Fibroblast of lung (primary cell): ENCODE results near the gene CNTN4. TPM values are rescaled to one million over a fixed set of nuclear protein-coding genes. Genes with fewer than 3 reads are reported as not detected.

Source experiments
- DNase-seq, 2 donors: peaks; one replicate each; pipeline versions ENCODE4 v3.0.0 to v3.0.0-alpha.2; 2010; ENCODE audit warnings: low read depth in 2 of 2
- H2AFZ ChIP-seq: 2 replicates; pipeline ENCODE4 v1.5.1; 2012; ENCODE audit warnings: low read length, control low read depth, inconsistent platforms
- H3K27ac ChIP-seq: 2 replicates; pipeline ENCODE4 v1.5.1; 2011; ENCODE audit warnings: low read length, control low read depth; ENCODE audit not compliant: insufficient read depth
- H3K27me3 ChIP-seq: 2 replicates; pipeline ENCODE4 v1.5.1; 2011; ENCODE audit warnings: mild to moderate bottlenecking, low read length; ENCODE audit not compliant: control insufficient read depth, insufficient read depth
- H3K36me3 ChIP-seq: 2 replicates; pipeline ENCODE4 v1.5.1; 2011; ENCODE audit warnings: low read length; ENCODE audit not compliant: control insufficient read depth, insufficient read depth
- H3K4me1 ChIP-seq: 2 replicates; pipeline ENCODE4 v1.5.1; 2011; ENCODE audit warnings: low read length; ENCODE audit not compliant: control insufficient read depth, insufficient read depth; ENCODE audit errors: extremely low read depth
- H3K4me2 ChIP-seq: 2 replicates; pipeline ENCODE4 v1.5.1; 2011; ENCODE audit warnings: low read length, control low read depth; ENCODE audit not compliant: insufficient read depth; ENCODE audit errors: extremely low read depth
- H3K4me3 ChIP-seq, 4 experiments: fragments of 200-600 bp in 1 of 4; sonication (generic) in 1 of 4; replicated peaks in 1 of 4; 2 replicates each; pipeline ENCODE4 v1.5.1; 2011 to 2016; ENCODE audit warnings: low read length in 4 of 4, low read depth in 3 of 4, mild to moderate bottlenecking in 3 of 4, control low read depth in 2 of 4, inconsistent platforms in 1 of 4, mixed read lengths in 1 of 4; ENCODE audit not compliant: insufficient read depth in 1 of 4; ENCODE audit errors: control extremely low read depth in 1 of 4
- H3K79me2 ChIP-seq: 2 replicates; pipeline ENCODE4 v1.5.1; 2012; ENCODE audit warnings: mild to moderate bottlenecking, low read length, inconsistent platforms; ENCODE audit not compliant: control insufficient read depth, insufficient read depth
- H3K9ac ChIP-seq: 2 replicates; pipeline ENCODE4 v1.5.1; 2011; ENCODE audit warnings: mild to moderate bottlenecking, low read length, control low read depth; ENCODE audit not compliant: insufficient read depth
- H3K9me3 ChIP-seq: 2 replicates; pipeline ENCODE4 v1.5.1; 2012; ENCODE audit warnings: low read depth, low read length; ENCODE audit not compliant: control insufficient read depth, insufficient read depth
- H4K20me1 ChIP-seq: 2 replicates; pipeline ENCODE4 v1.5.1; 2011; ENCODE audit warnings: low read length; ENCODE audit not compliant: control insufficient read depth, insufficient read depth; ENCODE audit errors: extremely low read depth
- CTCF ChIP-seq, 2 donors: IDR thresholded peaks in 1 of 2; conservative IDR thresholded peaks in 1 of 2; 1 replicate in 1 of 2; 2 replicates in 1 of 2; pipeline ENCODE4 v1.5.1; 2011 to 2012; ENCODE audit warnings: low read length in 2 of 2, control low read depth in 1 of 2, inconsistent platforms in 1 of 2, low read depth in 1 of 2, mild to moderate bottlenecking in 1 of 2
- EZH2 ChIP-seq: IDR thresholded peaks from 2 replicates; pipeline ENCODE4 v1.5.1; 2012; ENCODE audit warnings: low read length, control low read depth, mild to moderate bottlenecking; ENCODE audit errors: missing control alignments
- polyA plus RNA-seq, 2 donors: library from polyadenylated mRNA; depleted of rRNA in 1 of 2; stranded (reverse) in 1 of 2; unstranded in 1 of 2; fragments of >200 nt; gene quantifications; 2 replicates each; pipeline ENCODE4 v1.2.1, GENCODE V29; 2011 to 2012; ENCODE audit warnings: missing spikeins in 1 of 2
- total RNA-seq: library from RNA; depleted of rRNA; stranded (reverse); fragments of >200 nt; gene quantifications from 2 replicates; pipeline ENCODE4 v1.2.1, GENCODE V29; 2014

The CNTN4 gene
- total and polyA plus RNA-seq, 2 donors (not counting 1 experiment from before 2014, with no cell fraction given), result 0.17 to 0.69 TPM

- Histone ChIP-seq H3K27me3 (no peaks in the 10 kb centered on the region), H3K27ac (no peak overlapping the region), H3K4me3 (no peak overlapping the region), H3K9me3 (no peaks in the 10 kb centered on the region), H4K20me1 (no peaks in the 10 kb centered on the region), H2AFZ (no peak overlapping the region), H3K4me1 (no peaks in the 10 kb centered on the region), H3K9ac (no peak overlapping the region), H3K4me2 (no peak overlapping the region), H3K79me2 (no peaks in the 10 kb centered on the region), H3K36me3 (no peaks in the 10 kb centered on the region)
- TF ChIP-seq EZH2, result no peak
- no peak for TF ChIP-seq CTCF (conservative IDR thresholded peaks at IDR 0.05 in 1 of 2, IDR thresholded peaks at IDR 0.05 in 1 of 2; ENCODE audit: low read depth in 1 of 2, low read length in 2 of 2)
- DNase-seq, result no peak
These were observed 846.0 kb downstream of the CNTN4 start for GRCh38 chr3:2944628-2945027.

DNA sequence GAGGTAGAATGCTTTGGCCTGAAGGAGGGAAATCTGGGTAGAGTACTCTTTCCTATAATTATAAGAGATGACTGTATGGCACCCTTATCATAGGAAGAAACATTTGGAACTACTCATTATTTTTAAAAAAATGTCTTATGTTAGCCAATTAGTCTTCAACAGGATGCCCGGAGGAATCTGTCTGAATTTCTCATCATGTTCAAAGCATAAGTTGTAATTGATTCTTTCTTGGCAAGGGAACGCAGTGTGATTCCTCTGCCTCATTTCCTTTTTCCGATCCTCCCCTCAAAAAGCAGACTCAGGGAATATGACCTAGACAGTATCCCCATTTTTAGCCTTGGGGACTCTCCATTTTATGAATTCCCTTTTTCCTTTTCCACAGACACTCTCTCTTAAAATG is 846.5 kb downstream of the CNTN4 start:
- H3K27me3 ChIP-seq, result no peaks in the 10 kb centered on the region

DNA sequence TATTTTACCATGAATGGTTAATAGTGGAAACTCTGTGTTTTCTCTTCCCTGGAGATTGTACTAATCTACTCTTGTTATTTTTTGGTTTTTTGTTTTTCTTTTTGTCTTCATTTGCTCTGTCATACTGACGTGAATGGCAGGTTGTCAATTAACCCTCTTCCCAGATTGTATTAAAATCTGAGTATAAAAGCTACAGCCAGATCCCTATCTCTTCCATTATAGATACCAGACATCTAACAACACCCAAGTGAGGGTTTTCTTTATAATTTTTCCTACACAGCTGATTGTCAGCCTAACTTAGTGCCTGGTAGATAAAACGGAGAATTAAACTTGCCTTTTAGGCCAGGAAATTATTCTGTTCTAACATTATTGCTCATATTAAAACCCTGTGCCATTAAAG is 848.9 kb downstream of the CNTN4 start:
- no peak overlapping the region for H3K9ac ChIP-seq
- H3K79me2 ChIP-seq, result no peaks in the 10 kb centered on the region
- no peaks in the 10 kb centered on the region for H3K4me1 ChIP-seq
- TF ChIP-seq CTCF (conservative IDR thresholded peaks at IDR 0.05 in 1 of 2, IDR thresholded peaks at IDR 0.05 in 1 of 2; ENCODE audit: low read depth in 1 of 2, low read length in 2 of 2), result no peak
- TF ChIP-seq EZH2, result no peak
- H2AFZ ChIP-seq, result no peak overlapping the region
- H3K4me3 ChIP-seq, result no peak overlapping the region
- no peaks in the 10 kb centered on the region for H3K36me3 ChIP-seq
- H4K20me1 ChIP-seq, result no peaks in the 10 kb centered on the region
- no peaks in the 10 kb centered on the region for H3K9me3 ChIP-seq
- no peaks in the 10 kb centered on the region for H3K27me3 ChIP-seq
- no peak overlapping the region for H3K27ac ChIP-seq
- DNase-seq, result no peak
- no peak overlapping the region for H3K4me2 ChIP-seq

More for the DNA sequence above, 846.5 kb downstream of the CNTN4 start:
- Histone ChIP-seq H3K4me1 (no peaks in the 10 kb centered on the region), H4K20me1 (no peaks in the 10 kb centered on the region), H3K27ac (no peak overlapping the region), H3K4me3 (no peak overlapping the region), H3K9me3 (no peaks in the 10 kb centered on the region), H3K9ac (no peak overlapping the region), H2AFZ (no peak overlapping the region), H3K4me2 (no peak overlapping the region), H3K36me3 (no peaks in the 10 kb centered on the region), H3K79me2 (no peaks in the 10 kb centered on the region)
- DNase-seq, result no peak
- TF ChIP-seq CTCF (conservative IDR thresholded peaks at IDR 0.05 in 1 of 2, IDR thresholded peaks at IDR 0.05 in 1 of 2; ENCODE audit: low read depth in 1 of 2, low read length in 2 of 2) (no peak), EZH2 (no peak)
